HG03280 (cell line): Measurements from ENCODE around the gene LRGUK.
"Not testable (repeated sequence)": the region's sequence is repeated elsewhere in the genome, so short reads cannot be mapped to it uniquely, and the experiment has no call there.

Experiments used
- ATAC-seq: cut with Tn5 transposase; IDR thresholded peaks from one replicate; pipeline ENCODE4 v1.9.1; 2021; ENCODE audit warnings: mild to moderate bottlenecking, moderate library complexity; ENCODE audit not compliant: unreplicated experiment

Gene LRGUK

GRCh38 chr7:134245253-134245652, 118.1 kb downstream of the LRGUK start:
- peak; percentile 52 for ATAC-seq

DNA sequence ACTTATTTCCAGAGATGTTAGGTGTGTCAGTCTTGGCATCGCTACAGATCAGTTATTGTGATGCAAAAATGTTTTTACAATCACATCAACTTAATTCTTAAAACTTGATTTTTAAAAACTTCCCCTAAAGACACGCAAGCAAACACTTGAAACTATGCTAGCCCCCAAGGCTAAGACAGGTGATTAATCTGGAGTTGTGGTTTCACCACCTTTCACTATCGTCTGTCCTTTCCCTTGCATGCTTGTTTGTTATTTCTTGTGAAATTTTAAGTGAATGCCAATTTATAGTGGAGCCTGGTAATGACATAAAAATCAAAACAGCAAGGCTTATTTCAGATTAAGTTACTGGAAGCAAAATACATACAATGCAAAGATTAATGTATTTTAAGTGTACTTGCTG, 119.2 kb downstream of the LRGUK start:
- ATAC-seq = no peak

DNA sequence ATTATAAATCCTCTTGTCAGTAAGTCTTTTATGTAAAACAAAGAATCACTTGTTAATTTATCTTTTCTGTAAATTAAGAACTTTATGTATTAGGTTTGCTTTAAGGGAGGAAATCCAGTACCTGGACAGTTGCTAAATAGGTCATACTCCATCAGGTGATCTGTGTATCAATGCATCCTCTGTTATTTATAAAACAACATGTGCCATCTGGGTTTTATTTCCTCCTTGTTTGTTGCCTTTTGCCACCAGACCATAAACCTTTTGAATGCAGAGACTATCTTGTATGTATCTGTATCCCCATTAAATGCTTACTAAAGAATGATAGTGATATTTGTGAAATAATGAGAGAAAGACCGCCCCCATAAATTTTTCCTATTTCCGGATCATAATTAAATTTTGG, 119.6 kb downstream of the LRGUK start:
- ATAC-seq = no peak

DNA sequence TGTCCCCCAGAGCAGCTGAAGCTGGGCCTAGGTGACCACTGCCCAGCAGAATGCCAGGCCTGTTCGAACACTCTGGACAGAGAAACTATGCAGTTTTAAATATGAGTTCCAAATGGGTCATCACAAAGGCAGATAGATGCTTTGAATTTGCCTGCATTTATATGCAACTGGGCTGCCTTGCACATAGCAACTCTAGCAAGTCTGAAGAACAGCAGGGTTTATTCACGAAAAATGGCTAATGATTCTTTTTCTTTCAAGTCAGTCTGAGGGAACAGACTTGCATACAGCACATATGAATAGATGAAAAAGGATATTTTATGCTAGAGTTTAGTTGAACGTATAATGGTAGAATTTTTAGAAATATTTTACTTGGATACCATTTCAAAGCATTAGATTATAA, 121.1 kb downstream of the LRGUK start:
- ATAC-seq = no peak

GRCh38 chr7:134254311-134254710, 127.2 kb downstream of the LRGUK start:
- no peak for ATAC-seq

DNA sequence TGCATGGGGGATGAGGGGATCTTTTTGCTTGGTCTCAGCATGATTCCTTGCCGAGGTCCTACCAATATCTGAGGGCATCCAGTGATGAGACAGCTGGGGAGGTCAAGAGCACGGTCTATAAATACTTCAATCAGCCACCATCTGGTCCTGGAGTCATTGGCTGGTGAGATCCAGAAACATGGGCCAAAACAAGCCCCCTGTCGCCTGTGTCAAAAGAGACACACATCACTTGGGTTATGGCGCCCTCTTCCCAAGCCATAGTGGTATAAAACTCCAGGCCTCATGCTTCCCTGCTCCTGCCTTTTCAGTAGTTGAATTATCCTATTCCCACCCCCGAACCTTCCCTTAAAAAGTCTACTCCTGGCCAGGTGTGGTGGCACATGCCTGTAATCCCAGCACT, 128.7 kb downstream of the LRGUK start:
- ATAC-seq = no peak

GRCh38 chr7:134262322-134262721, 135.2 kb downstream of the LRGUK start:
- no peak for ATAC-seq

- ATAC-seq = no peak
These were observed 149.8 kb downstream of the LRGUK start for GRCh38 chr7:134276951-134277350.

DNA sequence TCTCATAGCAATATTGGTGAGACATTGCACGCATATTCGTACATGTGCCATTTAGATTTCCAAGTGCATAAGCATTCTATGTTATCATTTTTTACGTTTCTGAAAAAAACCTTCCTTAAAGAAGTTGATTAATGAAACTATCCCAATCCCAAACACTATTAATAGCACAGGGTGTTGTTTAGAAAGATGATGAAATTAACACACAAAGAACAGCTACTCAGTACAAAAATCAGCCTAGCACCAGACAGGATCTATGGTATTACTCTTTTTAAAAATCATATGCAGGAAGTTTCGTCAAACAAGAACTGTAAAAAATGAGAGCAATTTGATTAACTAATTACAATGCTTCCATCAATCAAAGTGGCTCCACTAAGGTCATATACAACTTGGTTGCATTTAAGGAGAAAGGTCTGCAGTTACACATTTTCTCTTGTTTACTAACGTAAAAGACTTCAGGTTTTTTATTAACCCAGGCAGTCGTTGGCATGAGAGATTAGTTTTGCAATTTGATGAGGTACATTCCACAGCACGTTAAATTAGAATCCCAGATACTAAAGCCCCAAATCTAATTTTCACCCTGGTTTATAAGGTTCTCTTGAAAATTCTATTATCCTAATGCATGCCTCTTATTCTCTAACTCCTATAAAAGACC, 151.5 kb downstream of the LRGUK start:
- ATAC-seq = no peak

- ATAC-seq = no peak
These were observed 152.2 kb downstream of the LRGUK start for GRCh38 chr7:134279336-134279735.

DNA sequence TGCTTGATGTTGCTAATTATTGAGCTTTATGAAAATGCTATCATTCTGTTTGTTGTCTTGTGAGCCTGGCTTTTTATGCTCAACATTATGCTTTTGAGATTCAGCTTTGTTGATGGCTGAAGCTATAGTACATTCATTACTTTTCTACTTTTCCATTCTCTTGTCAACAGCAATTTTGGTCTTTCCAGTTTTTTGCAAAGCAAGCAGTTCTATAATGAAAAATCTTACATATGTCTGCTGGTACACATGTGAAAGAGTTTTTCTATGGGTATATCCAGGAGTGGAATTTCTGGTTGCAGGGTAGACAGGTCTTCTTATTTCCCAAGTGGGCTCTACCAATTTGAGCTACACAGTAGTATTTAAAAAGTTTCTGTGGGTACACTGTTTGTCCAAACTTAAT, 152.8 kb downstream of the LRGUK start:
- no peak for ATAC-seq

DNA sequence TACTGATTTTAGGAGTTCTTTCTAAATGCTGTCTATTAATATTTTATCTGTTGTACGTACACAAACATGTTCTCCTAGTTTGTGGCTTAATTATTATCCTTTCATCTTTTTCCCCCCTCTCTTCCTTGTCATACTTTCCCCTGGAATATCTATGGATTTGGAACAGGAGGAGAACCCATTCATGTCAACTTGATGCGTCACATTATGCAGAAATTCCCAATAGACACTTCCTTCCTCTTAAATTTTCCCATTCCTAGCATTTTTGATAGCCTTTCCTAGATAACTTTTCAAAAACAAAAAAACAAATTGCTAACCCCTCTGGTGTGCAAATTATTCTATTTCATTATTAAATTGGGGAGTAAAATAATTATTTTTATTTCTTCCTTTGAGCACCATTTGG, 153.4 kb downstream of the LRGUK start:
- no peak for ATAC-seq

DNA sequence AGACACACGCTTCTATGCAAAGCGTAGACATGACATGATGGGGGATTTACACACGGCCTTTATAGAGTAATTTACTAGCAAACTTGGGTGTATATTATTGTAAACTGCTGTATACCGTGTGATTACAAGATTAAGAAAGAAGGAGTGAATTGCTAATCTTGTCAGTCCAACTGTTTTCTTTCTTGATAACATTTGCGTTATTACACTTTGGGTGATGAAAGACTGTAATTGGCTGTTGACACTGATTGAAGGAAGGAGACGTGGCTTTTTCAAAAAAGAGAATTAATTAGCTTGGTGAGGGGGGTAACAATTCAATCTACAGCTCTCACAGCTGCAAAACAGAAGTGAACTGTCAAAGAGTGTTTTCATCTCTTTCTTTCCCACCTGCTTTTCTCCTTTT, 156.9 kb downstream of the LRGUK start:
- ATAC-seq = no peak

DNA sequence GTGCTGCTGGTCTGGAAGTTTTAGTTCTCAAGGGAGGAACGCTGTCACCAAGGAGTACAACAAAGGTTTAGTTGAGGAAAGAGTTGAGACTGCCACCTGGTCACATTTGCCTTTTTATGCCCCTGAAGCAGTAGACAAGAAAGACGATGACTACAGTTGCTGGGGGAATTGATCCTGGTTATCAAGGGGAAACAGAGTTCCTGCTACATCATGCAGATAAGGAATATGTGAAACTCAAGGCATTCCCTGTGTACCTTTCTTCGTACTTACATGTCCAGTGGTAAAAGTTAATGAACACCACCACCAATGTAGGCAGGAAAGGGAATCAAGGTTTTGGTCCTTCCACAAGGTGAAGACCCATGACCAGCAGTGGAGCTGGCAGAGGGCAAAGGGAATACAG, 157.8 kb downstream of the LRGUK start:
- no peak for ATAC-seq

GRCh38 chr7:134287916-134288659, 160.9 kb downstream of the LRGUK start:
- ATAC-seq = no peak

- ATAC-seq = no peak
These were observed 162.3 kb downstream of the LRGUK start for GRCh38 chr7:134289423-134289822.

GRCh38 chr7:134289841-134290240, 162.7 kb downstream of the LRGUK start:
- no peak for ATAC-seq

DNA sequence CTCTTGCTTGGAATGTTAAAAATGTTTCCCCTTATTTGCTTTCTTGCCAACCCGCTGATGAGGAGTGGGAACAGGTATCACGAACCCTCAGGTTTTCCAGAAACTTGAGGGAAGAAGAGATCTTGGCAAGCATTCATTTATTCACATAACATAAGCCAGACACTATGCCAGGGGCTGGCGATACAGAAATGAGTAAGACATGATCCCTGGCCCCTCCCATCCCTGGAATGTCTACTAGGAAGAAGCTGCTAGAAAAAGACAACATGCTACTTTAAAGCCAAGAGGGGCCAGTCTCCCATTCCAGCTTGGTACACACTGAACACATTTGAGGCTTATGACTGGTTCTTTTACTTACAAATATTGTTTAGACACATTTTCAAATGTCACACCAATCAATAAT, 163.1 kb downstream of the LRGUK start:
- no peak for ATAC-seq

DNA sequence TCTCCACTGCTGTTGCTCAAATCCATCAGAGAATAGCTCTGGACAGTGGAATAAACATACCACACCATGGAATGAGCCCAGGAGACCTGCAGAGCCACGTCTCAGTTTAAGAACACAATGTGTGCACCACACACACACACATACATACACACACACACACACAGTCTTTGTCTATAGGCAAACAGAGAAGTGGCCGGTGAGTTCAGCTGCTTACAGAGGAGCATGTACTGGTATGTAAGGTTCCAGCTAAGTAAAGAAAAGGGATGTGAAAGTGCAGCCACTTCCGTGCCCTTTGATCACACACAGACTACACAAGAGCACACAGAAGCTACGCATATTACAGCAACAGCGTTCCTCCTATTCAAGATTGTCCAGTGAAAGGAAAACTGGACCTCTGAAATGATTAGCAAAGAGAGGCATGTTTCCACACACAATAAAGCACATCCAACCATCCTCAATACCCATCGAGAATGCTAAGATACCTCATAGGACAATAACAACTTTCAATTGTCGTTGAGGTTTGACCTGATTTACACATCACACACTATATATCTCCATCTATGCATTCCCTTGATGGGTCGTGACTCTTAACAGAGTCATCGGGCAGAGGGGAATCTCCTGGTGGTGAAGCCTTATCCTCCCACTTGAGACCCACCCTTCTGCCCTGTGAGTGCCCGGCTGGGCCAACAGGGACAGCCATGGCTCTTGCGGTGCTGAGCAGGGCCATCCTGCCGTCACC, 166.0 kb downstream of the LRGUK start:
- ATAC-seq = peak; percentile 100

- ATAC-seq = not testable (repeated sequence)
These were observed 168.8 kb downstream of the LRGUK start for GRCh38 chr7:134295982-134296381.

DNA sequence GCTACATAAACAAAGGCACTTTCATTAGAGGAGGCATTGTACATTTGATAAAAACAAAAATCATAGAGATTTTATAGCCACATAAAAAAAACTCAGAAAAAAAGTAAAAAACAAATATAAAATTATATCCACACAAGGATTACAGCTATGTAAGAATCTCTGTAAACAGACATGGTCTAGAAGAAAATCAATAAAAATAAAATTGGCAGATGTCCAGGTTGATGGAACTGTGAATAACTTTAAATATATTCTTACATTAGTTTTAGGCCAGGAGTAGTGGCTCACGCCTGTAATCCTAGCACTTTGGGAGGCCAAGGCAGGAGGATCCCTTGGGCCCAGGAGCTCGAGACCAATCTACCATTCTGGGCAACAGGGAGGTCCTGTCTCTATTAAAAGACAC, 170.3 kb downstream of the LRGUK start:
- ATAC-seq = no peak
